MCF 10A (cell line): Measurements from ENCODE around the gene TMEM135. TPM values are rescaled to one million over a fixed set of nuclear protein-coding genes. Genes with fewer than 3 reads are reported as not detected.

Experiments used
- BruUV-seq: library from RNA; stranded (reverse); fragments of 400-500 nt; replicated peaks from 2 replicates; lab custom pipeline; 2021; lab: Mats Ljungman, UMichigan
- CTCF ChIA-PET: fragments of 300-600 bp; sonication (Branson Sonifier 250); formaldehyde crosslinking; extraction: SDS; loops from one replicate; lab custom pipeline; 2021; ENCODE audit warnings: antibody characterized with exemption, inconsistent platforms; lab: Yijun Ruan, JAX
- POLR2A ChIA-PET: fragments of 300-600, 350-650 bp; sonication (Branson Sonifier 250); formaldehyde crosslinking; extraction: SDS; loops from one replicate; lab custom pipeline; 2020; ENCODE audit warnings: antibody characterized with exemption, inconsistent platforms; lab: Yijun Ruan, JAX
- DNase-seq: peaks from one replicate; pipeline ENCODE4 v3.0.0-alpha.2; 2018; ENCODE audit not compliant: unreplicated experiment
- H3K27ac Mint-ChIP-seq: one replicate; pipeline ENCODE4 v1.8.0; 2022; ENCODE audit warnings: mild to moderate bottlenecking, low read depth, mixed read lengths; ENCODE audit not compliant: unreplicated experiment
- H3K27me3 Mint-ChIP-seq: one replicate; pipeline ENCODE4 v1.8.0; 2022; ENCODE audit warnings: mixed read lengths; ENCODE audit not compliant: insufficient read depth, unreplicated experiment
- H3K36me3 Mint-ChIP-seq: one replicate; pipeline ENCODE4 v1.8.0; 2022; ENCODE audit warnings: mild to moderate bottlenecking, moderate library complexity, mixed read lengths; ENCODE audit not compliant: insufficient read depth, unreplicated experiment
- H3K4me1 Mint-ChIP-seq: one replicate; pipeline ENCODE4 v1.8.0; 2022; ENCODE audit warnings: mixed read lengths; ENCODE audit not compliant: insufficient read depth, unreplicated experiment
- H3K4me3 Mint-ChIP-seq: one replicate; pipeline ENCODE4 v1.8.0; 2022; ENCODE audit warnings: mild to moderate bottlenecking, moderate library complexity, mixed read lengths; ENCODE audit not compliant: unreplicated experiment
- H3K9me3 Mint-ChIP-seq: one replicate; pipeline ENCODE4 v1.8.0; 2022; ENCODE audit warnings: mixed read lengths; ENCODE audit not compliant: unreplicated experiment
- intact Hi-C: fragments of 100-400 bp; cut with micrococcal nuclease; formaldehyde crosslinking; loops from 2 replicates; pipeline ENCODE4 v1.14.1; 2022
- total RNA-seq: library from RNA; stranded (reverse); gene quantifications from 2 replicates; pipeline ENCODE4 v1.2.3, GENCODE V29; 2022
- TF ChIP-seq, protein P1 (sequence below): fragments of 200-600 bp; IDR thresholded peaks from one replicate; pipeline ENCODE4 v1.8.0; 2022; ENCODE audit warnings: antibody characterized with exemption, mild to moderate bottlenecking; ENCODE audit not compliant: unreplicated experiment

TMEM135 gene
- total RNA-seq, 1 experiment from 2014 or later = 10.7 TPM

DNA sequence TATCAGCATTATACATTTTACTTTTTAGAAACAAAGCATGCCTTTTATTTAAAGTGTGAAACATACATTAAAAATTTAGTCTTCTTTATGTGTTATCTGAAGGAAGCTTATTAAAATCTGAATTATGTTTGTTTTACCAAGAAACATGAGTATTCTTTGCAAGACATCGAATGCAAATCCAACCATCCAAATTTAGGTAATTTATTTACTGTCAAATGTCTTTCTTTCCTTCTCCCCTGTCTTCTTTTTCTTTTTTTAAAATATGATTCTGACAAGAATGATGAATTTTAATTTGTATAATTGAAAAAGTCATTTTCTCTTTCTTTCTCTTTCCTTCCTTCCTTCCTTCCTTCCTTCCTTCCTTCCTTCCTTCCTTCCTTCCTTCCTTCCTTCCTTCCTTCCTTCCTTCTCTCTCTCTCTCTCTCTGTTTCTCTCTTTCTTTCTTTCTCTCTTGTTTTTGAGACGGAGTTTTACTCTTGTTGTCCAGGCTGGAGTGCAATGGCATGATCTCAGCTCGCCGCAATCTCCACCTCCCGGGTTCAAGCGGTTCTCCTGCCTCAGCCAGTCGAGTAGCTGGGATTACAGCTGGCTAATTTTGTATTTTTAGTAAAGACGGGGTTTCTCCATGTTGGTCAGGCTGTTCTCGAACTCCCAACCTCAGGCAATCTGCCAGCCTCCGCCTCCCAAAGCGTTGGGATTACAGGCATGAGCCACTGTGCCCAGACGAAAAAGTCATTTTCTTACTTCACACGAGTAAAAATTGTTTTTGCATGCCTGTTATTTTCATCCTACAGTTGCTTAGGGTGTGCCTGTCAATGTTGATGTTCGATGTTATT, 157.5 kb downstream of the TMEM135 start:
- Mint-ChIP-seq H3K27me3 (no peaks in the 10 kb centered on the region), H3K9me3 (no peaks in the 10 kb centered on the region), H3K4me3 (no peak overlapping the region), H3K27ac (no peak overlapping the region), H3K4me1 (peaks cover 7% of the 10 kb centered on the region), H3K36me3 (no peaks in the 10 kb centered on the region)
- DNase-seq = no peak
- ChIA-PET CTCF (no interaction called here), POLR2A (interaction anchor here (0.6 kb wide), 2 partner anchors 125 to 162 kb away, joined by 4 read pairs; no protein-coding TSS in a partner anchor)
- TF ChIP-seq, protein P1, sequence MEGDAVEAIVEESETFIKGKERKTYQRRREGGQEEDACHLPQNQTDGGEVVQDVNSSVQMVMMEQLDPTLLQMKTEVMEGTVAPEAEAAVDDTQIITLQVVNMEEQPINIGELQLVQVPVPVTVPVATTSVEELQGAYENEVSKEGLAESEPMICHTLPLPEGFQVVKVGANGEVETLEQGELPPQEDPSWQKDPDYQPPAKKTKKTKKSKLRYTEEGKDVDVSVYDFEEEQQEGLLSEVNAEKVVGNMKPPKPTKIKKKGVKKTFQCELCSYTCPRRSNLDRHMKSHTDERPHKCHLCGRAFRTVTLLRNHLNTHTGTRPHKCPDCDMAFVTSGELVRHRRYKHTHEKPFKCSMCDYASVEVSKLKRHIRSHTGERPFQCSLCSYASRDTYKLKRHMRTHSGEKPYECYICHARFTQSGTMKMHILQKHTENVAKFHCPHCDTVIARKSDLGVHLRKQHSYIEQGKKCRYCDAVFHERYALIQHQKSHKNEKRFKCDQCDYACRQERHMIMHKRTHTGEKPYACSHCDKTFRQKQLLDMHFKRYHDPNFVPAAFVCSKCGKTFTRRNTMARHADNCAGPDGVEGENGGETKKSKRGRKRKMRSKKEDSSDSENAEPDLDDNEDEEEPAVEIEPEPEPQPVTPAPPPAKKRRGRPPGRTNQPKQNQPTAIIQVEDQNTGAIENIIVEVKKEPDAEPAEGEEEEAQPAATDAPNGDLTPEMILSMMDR = no peak
- intact Hi-C loops = no loop called here
- BruUV-seq = no TSS peak

DNA sequence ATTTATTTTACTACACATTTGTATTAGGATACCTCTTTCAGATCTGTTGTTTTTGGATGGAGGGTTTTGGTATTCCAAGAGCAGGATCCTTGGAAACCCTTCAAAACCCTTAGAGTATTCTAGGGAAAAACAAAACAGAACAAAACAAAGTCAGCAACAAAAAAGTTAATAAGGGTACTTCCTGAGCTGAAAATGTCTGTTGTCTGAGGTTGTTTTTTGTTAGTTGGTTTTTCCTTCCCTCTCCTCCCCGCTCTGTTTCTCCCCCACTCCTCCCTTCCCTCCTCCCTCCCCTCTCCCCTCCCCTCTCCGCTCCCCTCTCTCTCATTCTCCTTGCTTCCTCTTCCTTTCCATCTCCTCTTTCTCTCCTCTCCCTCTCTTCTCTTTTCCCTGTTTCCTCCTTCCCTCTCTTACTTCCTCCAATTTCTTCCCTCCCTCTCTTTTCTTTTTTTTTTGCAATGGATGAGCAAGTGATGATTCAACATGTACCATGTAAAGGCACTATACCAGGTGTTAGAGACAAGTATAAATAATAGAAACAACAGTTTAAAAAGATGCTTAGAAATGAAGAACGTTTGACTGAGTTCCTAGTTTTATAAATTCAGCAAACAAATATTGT, 160.6 kb downstream of the TMEM135 start:
- Mint-ChIP-seq H3K4me1 (peaks cover 7% of the 10 kb centered on the region), H3K27me3 (no peaks in the 10 kb centered on the region), H3K36me3 (no peaks in the 10 kb centered on the region), H3K9me3 (no peaks in the 10 kb centered on the region), H3K4me3 (no peak overlapping the region), H3K27ac (peak overlapping the region; percentile 11)
- DNase-seq = no peak
- intact Hi-C loops = no loop called here
- ChIA-PET POLR2A (interaction anchor here (0.6 kb wide), 1 partner anchor 9 kb away, joined by 3 read pairs; no protein-coding TSS in a partner anchor), CTCF (no interaction called here)
- BruUV-seq = no TSS peak
- TF ChIP-seq, protein P1 = no peak

DNA sequence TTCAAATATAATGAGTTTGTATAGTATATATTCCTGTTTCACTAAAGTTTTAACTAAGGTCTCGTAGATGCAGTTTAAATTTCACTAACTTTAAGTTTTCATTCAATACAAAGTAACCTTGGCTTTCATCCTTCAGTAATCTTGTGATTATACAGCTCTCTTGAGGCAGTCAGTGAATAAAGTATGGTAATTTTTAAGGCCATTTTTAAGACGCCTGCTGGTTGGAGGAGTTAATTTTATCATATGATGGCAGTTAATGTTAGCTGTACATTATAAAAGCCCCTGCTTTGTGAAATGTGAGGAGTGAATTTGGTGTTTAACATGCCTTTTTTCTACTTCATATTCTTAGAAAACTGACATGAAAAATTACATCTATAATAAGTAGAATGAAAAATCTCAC, 163.6 kb downstream of the TMEM135 start:
- no peak for DNase-seq
- Mint-ChIP-seq H3K4me3 (no peak overlapping the region), H3K9me3 (no peaks in the 10 kb centered on the region), H3K27me3 (no peaks in the 10 kb centered on the region), H3K4me1 (peaks cover 7% of the 10 kb centered on the region), H3K27ac (no peak overlapping the region), H3K36me3 (no peaks in the 10 kb centered on the region)
- BruUV-seq = no TSS peak
- intact Hi-C loops = no loop called here
- ChIA-PET POLR2A (interaction anchor here (0.6 kb wide), 1 partner anchor 12 kb away, joined by 3 read pairs; no protein-coding TSS in a partner anchor), CTCF (no interaction called here)
- TF ChIP-seq, protein P1 = no peak

DNA sequence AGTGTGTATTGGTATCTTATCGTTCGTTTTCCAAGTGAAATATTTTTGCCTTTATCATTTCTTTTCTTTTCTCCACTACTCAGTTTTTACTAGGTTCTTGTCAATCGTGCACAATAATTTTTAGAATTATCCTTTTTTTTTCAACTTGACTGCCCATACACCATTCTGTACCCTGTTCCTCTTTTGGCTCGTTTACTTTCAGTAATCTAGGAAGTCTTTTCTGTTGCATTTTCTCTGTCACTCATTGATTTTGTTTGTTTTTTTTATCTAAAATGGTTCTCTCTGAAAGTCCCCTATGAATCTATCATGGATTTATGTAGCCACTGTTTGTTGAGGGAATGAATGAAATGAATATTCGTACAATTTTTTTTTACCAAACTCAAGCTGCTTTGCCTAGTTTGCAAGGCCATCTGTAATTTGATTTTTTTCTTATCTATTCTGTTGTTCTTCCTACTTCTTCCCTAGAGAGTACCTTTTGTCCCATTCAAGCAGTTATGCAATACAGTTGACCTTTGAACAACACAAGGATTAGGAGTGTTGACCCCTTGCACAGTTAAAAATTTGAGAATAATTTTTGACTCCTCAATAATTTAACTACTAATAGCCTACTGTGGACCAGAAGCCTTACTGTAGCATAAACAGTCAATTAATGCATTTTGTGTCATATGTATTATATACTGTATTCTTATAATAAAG, 166.3 kb downstream of the TMEM135 start:
- TF ChIP-seq, protein P1 = no peak
- H3K36me3 Mint-ChIP-seq = no peaks in the 10 kb centered on the region
- CTCF ChIA-PET = no interaction called here
- H3K27me3 Mint-ChIP-seq = no peaks in the 10 kb centered on the region
- no peak overlapping the region for H3K4me3 Mint-ChIP-seq
- no peaks in the 10 kb centered on the region for H3K4me1 Mint-ChIP-seq
- POLR2A ChIA-PET = no interaction called here
- intact Hi-C loops = no loop called here
- no peak for DNase-seq
- no TSS peak for BruUV-seq
- H3K27ac Mint-ChIP-seq = no peak overlapping the region
- no peaks in the 10 kb centered on the region for H3K9me3 Mint-ChIP-seq
